Endothelial cell (in vitro differentiated cells): Measurements from ENCODE around the gene PRDM4. TPM values are rescaled to one million over a fixed set of nuclear protein-coding genes. Genes with fewer than 3 reads are reported as not detected.

ENCODE experiments used
- DNase-seq: peaks from one replicate; pipeline ENCODE4 v3.0.0; 2021; ENCODE audit warnings: low spot score
- H3K27ac Mint-ChIP-seq: one replicate; pipeline ENCODE4 v1.8.0; 2021; ENCODE audit warnings: mixed read lengths, inconsistent platforms; ENCODE audit not compliant: unreplicated experiment
- H3K27me3 Mint-ChIP-seq: one replicate; pipeline ENCODE4 v1.8.0; 2021; ENCODE audit warnings: mild to moderate bottlenecking, moderate library complexity, mixed read lengths, inconsistent platforms; ENCODE audit not compliant: unreplicated experiment
- H3K36me3 Mint-ChIP-seq: one replicate; pipeline ENCODE4 v1.8.0; 2021; ENCODE audit warnings: mild to moderate bottlenecking, low read depth, mixed read lengths, inconsistent platforms; ENCODE audit not compliant: unreplicated experiment
- H3K4me1 Mint-ChIP-seq: one replicate; pipeline ENCODE4 v1.8.0; 2021; ENCODE audit warnings: mild to moderate bottlenecking, mixed read lengths, inconsistent platforms; ENCODE audit not compliant: unreplicated experiment
- H3K4me3 Mint-ChIP-seq: one replicate; pipeline ENCODE4 v1.8.0; 2021; ENCODE audit warnings: mild to moderate bottlenecking, mixed read lengths, inconsistent platforms; ENCODE audit not compliant: unreplicated experiment
- H3K9me3 Mint-ChIP-seq: one replicate; pipeline ENCODE4 v1.8.0; 2021; ENCODE audit warnings: mixed read lengths, inconsistent platforms; ENCODE audit not compliant: unreplicated experiment
- CTCF ChIP-seq: fragments of 200-600 bp; sonication (generic); IDR thresholded peaks from one replicate; pipeline ENCODE4 v1.5.0; 2021; ENCODE audit warnings: antibody characterized with exemption; ENCODE audit not compliant: unreplicated experiment
- total RNA-seq: library from RNA; stranded (reverse); fragmentation: NEBNext Ultra II Directional; extraction: Animal tissue kit (Norgen Biotek cat#: 25700); gene quantifications from one replicate; pipeline ENCODE4 v1.2.1, GENCODE V29; 2021; ENCODE audit not compliant: unreplicated experiment

PRDM4 gene
- total RNA-seq, 1 donor from 2014 or later = 23.0 TPM

DNA sequence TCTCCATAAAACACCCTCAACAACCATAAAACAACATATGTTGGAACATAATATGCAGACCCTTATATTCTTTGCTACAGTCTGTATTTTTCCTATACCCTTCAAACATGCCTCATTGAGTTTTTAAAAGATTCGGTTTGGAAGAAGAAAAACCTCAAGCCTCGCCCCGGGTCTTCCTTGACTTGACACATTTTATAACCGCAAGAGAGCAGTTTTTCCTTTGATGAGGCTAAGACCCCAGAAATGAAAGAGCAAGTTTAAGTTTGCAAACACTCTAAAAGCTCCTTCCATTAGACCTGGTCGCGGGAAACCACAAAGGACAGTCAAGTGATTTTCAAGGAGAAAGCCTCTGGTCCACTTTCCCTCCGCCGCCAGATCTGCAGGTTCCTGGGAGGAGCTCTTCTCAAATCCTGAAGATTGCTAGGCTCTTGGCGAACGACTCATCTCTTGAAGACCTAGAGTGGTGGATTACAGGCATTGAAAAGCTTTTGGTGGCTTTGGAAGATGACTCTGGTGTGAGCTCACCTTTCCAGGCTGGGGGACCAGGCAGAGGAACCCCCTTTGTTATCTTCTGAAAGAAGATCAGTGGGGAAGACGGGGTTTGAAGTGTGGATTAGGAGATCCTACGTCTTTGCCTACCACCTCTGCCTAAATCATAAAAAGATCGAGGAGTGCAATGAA is 13.6 kb upstream of the PRDM4 start, which contains the start of gene ASCL4:
Gene ASCL4 (plus strand): TSS at position 356 of the 681 bp plus-strand sequence. CDS start 515 bp downstream, outside the sequence.
- no peak for TF ChIP-seq CTCF
- H3K9me3 Mint-ChIP-seq = no peaks in the 10 kb centered on the region
- DNase-seq = no peak
- H3K4me3 Mint-ChIP-seq = no peak within 1 kb of the TSS
- H3K27ac Mint-ChIP-seq = no peak within 1 kb of the TSS
- H3K36me3 Mint-ChIP-seq = no peaks in the 10 kb centered on the region
- H3K4me1 Mint-ChIP-seq = peaks cover 11% of the 10 kb centered on the region
- peaks cover 10% of the 10 kb centered on the region for H3K27me3 Mint-ChIP-seq

GRCh38 chr12:107767466-107767865 is 6.5 kb upstream of the PRDM4 start:
- Mint-ChIP-seq H3K36me3 (no peaks in the 10 kb centered on the region), H3K27ac (no peak overlapping the region), H3K4me3 (no peak overlapping the region), H3K4me1 (no peaks in the 10 kb centered on the region), H3K9me3 (no peaks in the 10 kb centered on the region), H3K27me3 (no peaks in the 10 kb centered on the region)
- no peak for TF ChIP-seq CTCF
- DNase-seq = no peak

GRCh38 chr12:107765316-107765715 is 4.4 kb upstream of the PRDM4 start:
- H3K27ac Mint-ChIP-seq = no peak overlapping the region
- no peak for TF ChIP-seq CTCF
- H3K27me3 Mint-ChIP-seq = no peaks in the 10 kb centered on the region
- H3K4me1 Mint-ChIP-seq = peaks cover under 1% of the 10 kb centered on the region
- H3K36me3 Mint-ChIP-seq = no peaks in the 10 kb centered on the region
- no peak overlapping the region for H3K4me3 Mint-ChIP-seq
- no peak for DNase-seq
- no peaks in the 10 kb centered on the region for H3K9me3 Mint-ChIP-seq

DNA sequence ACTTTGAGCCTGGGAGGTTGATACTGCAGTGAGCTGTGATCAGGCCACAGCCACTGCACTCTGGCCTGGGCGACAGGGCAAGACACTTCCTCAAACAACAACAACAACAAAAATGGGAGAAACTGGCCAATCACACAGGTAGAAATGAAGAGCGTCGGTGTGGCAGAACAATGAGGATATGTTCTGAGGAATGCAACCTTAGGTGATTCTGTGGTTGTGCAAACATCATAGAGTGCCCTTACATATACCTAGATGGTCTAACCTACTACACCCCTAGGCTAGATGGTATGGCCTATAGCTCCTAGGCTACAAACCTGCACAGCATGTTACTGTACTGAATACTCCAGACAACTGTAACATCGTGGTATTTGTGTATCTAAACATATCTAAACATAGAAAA is 3.7 kb upstream of the PRDM4 start:
- Mint-ChIP-seq H3K4me3 (no peak overlapping the region), H3K36me3 (no peaks in the 10 kb centered on the region), H3K9me3 (no peaks in the 10 kb centered on the region), H3K27ac (no peak overlapping the region), H3K27me3 (no peaks in the 10 kb centered on the region), H3K4me1 (peaks cover 7% of the 10 kb centered on the region)
- TF ChIP-seq CTCF = no peak
- no peak for DNase-seq

DNA sequence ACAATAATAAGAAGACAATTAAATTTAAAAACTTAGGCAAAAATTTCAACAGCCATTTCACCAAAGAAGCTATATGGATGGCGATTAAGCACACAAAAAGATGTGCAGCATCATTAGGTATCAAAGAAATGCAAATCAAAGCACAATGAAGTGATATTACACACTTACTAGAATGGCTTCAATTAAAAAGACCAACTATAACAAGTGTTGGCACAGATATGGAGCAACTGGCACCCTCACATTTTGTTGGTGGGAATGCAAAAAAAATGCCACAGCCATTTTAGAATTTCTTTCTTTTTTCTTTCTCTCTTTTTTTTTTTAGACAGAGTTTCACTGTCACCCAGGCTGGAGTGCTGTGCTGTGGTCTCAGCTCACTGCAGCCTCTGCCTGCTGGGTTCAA is 1.9 kb upstream of the PRDM4 start:
- H3K27me3 Mint-ChIP-seq = no peaks in the 10 kb centered on the region
- no peak overlapping the region for H3K4me3 Mint-ChIP-seq
- no peak for TF ChIP-seq CTCF
- no peaks in the 10 kb centered on the region for H3K36me3 Mint-ChIP-seq
- peaks cover 11% of the 10 kb centered on the region for H3K4me1 Mint-ChIP-seq
- no peak overlapping the region for H3K27ac Mint-ChIP-seq
- no peak for DNase-seq
- H3K9me3 Mint-ChIP-seq = no peaks in the 10 kb centered on the region
